ENCODE data around the gene KCNH4. TPM values are rescaled to one million over a fixed set of nuclear protein-coding genes. Genes with fewer than 3 reads are reported as not detected.
"Not testable (repeated sequence)": the region's sequence is repeated elsewhere in the genome, so short reads cannot be mapped to it uniquely, and the experiment has no call there.

Gene KCNH4
- total RNA-seq, 2 experiments from 2014 or later, result 0.05 to 0.08 TPM

DNA sequence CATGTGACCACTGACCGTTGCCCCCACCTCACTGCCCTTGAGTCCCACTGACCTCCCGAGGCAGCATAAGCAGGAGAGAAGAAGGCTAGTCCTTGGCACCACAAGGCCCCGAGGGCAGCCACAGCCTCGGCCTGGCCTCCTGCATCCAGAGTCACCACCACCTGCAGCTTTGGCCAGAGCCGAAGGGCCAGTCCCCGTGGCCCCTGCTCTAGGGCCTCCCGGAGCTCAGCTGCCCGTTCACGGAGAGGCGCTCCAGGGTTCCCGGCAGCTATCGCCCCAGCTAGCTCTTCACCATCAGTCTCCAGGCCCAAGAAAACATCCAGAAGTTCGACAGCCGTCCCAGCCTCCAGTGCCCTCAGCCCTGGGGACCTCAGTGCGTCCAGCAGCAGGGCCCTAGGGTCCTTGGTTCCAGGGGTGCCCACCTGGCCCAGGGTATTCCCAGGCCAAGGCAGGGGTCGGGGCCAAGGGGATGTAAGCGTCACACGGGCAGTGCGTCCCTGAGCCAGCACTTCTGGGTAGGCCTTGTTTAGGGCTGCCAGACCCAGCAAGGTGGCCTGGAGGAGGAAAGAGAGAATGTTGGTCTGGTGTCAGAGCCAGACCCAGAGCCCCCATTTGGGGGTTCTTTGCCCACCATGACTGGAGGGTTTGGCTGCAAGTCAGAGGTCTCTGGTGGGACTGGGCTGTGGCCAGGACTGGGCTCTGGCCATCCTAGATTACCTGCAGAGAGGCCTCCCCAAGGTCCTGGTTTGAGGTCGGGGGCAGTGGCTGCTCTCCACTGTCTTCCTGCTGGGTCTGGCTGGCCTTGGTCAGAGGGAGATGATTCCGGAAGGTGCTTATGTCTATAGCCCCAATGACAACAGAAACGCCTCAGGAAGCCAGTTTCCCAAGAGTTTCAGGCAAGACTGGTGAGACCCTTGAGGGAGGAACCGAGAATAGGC, 11.5 kb upstream of the KCNH4 start:
- ChIA-PET CTCF (interaction anchor here (0.9 kb wide), 1 partner anchor 10 kb away, joined by 3 read pairs; no protein-coding TSS in a partner anchor), POLR2A (interaction anchor here (0.7 to 1.6 kb wide), 3 partner anchors 96 to 379 kb away, joined by 3 to 7 read pairs (median 3); partner anchors contain the start of genes DNAJC7 and STAT5A)

DNA sequence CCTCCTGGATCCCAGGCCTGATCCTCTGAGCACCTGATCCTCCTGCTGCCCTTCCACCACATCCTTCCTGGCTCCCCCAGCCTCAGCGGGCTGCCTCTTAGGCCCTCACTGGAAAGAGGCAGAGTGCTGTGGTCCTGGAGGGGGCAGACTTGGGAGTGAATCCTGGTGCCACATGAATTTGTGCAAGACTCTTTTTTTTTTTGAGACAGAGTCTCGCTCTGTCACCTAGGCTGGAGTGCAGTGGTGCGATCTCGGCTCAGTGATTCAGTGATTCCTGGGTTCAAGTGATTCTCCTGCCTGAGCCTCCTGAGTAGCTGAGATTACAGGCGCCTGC, 10.3 kb upstream of the KCNH4 start:
- Mint-ChIP-seq H3K9me3 (no peaks in the 10 kb centered on the region), H3K4me3 (no peak overlapping the region), H3K36me3 (ENCODE audit: low read depth) (no peaks in the 10 kb centered on the region), H3K4me1 (peaks cover 21% of the 10 kb centered on the region), H3K27me3 (no peaks in the 10 kb centered on the region), H3K27ac (no peak overlapping the region)
- no peak for DNase-seq
- ChIA-PET CTCF (interaction anchor here (0.9 kb wide), 1 partner anchor 9 kb away, joined by 3 read pairs; no protein-coding TSS in a partner anchor), POLR2A (interaction anchor here (0.7 to 1.1 kb wide), 3 partner anchors 10 to 80 kb away, joined by 3 to 4 read pairs (median 3); no protein-coding TSS in a partner anchor)

More for the DNA sequence above, 11.5 kb upstream of the KCNH4 start:
- Mint-ChIP-seq H3K4me1 (peaks cover 21% of the 10 kb centered on the region), H3K9me3 (no peaks in the 10 kb centered on the region), H3K36me3 (ENCODE audit: low read depth) (no peaks in the 10 kb centered on the region), H3K27me3 (no peaks in the 10 kb centered on the region), H3K27ac (no peak overlapping the region), H3K4me3 (peak overlapping the region; percentile 24)
- DNase-seq, result no peak

DNA sequence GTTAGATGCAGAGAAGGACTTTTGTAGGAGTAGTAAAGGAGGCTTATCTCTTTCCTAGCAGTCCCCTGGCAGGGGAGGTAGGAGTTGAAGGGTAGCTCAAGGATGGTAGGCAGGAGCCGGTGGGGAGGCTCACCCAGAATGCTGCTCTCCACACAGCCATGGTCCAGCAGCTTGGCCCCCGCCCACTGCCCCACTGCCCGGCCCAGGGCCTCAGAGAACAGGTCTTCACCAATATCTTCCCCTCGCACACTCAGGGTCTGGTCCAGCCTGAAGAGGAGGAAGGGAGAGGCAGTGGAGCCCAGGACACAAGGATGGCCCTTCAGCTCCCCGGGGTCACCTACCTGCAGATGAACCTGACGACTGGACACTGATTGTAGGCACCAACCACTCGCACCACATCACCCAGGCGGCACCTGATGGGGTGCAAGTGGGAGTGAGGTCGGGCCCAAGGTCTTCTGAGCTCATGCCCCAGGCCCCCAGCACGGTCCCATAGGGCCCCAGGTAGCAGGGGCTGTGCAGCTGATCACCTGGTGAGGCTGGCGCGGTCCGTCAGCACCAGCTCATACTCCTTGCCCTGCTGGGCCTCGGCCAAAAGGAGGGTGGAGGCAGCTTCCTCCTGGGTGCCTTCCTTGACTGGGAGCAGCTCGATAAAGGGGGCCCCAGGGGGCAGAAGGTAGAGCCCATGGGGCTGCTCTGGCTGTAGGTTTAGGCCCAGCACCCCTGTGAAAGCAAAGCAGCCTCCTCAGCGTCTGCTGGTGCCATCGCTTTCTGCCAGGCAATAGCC, 9.7 kb upstream of the KCNH4 start:
- ChIA-PET POLR2A (interaction anchor here (0.7 to 1.1 kb wide), 4 partner anchors 9 to 86 kb away, joined by 3 to 4 read pairs (median 3); partner anchors contain the start of gene STAT5B), CTCF (interaction anchor here (0.6 to 1.5 kb wide), 2 partner anchors 122 to 399 kb away, joined by 3 read pairs; no protein-coding TSS in a partner anchor)
- Mint-ChIP-seq H3K27me3 (no peaks in the 10 kb centered on the region), H3K4me1 (peaks cover 21% of the 10 kb centered on the region), H3K4me3 (no peak overlapping the region), H3K9me3 (no peaks in the 10 kb centered on the region), H3K36me3 (ENCODE audit: low read depth) (no peaks in the 10 kb centered on the region), H3K27ac (no peak overlapping the region)
- DNase-seq, result no peak

DNA sequence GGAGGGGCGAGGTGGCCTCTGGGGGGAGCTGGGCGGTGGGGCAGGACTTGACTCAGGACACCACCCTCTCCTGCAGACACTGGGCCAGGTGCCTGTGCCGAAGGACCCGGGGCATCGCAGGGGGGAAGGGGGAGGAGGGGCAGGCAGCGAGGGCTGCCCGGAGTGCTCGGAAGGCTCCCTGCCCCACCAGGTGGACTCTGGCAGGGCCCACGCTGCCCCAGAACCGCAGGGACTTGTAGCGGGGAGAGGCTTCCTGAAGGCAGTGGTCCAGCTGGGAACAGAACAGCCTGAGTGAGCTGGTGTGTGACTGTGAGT, 8.7 kb upstream of the KCNH4 start:
- Mint-ChIP-seq H3K9me3 (no peaks in the 10 kb centered on the region), H3K27me3 (no peaks in the 10 kb centered on the region), H3K4me1 (peaks cover 23% of the 10 kb centered on the region), H3K27ac (no peak overlapping the region), H3K4me3 (no peak overlapping the region), H3K36me3 (ENCODE audit: low read depth) (no peaks in the 10 kb centered on the region)
- POLR2A ChIA-PET, result interaction anchor here (0.5 kb wide), 1 partner anchor 17 kb away, joined by 3 read pairs; no protein-coding TSS in a partner anchor
- DNase-seq, result no peak
- CTCF ChIA-PET, result interaction anchor here (1.5 kb wide), 1 partner anchor 123 kb away, joined by 3 read pairs; no protein-coding TSS in a partner anchor

DNA sequence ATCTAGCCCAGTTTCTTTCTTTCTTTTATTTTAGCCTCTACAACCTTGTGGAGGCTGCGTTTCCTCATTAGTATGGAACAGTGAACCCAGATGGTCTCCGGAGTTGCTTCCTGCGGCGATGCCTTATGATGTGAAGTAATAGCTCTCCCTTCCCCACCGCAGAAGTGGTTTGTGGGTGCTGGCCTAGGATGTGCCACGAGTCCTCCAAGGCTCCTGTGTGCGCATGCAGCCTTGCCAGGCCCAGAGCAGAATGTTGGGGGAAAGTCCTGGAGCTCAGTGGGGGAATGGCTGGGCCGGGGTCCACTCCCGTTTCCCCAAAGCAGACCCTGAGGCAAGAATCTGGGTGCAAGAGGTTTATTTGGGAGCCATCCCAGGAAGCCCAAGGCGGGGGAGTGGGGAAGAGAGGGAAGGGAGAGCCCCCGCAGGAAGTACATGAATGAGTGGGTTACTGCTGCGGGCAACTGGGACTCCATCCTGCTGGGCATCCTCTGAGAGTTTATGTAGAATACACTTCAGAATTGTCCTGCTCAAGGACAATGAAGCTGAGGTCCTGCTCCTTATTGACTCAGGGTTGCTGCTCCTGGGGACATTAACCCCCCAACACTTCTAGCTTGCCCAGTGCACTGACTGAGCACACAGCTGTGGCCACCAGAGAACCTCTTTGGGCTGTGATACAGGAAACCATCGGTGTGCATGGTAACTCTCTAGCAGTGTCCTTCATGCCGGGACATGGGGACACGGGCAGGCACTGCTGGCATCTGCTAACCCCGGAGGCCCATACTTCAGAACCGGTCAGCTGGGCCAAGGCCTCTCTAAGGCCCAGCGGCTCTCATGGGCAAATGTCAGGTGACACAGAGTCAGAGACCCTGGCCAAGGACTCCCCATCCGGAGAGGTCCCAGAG, 8.1 kb upstream of the KCNH4 start:
- Mint-ChIP-seq H3K27ac (no peak overlapping the region), H3K36me3 (ENCODE audit: low read depth) (no peaks in the 10 kb centered on the region), H3K27me3 (no peaks in the 10 kb centered on the region), H3K4me3 (no peak overlapping the region), H3K4me1 (peaks cover 24% of the 10 kb centered on the region), H3K9me3 (no peaks in the 10 kb centered on the region)
- POLR2A ChIA-PET, result interaction anchor here (0.5 to 1.5 kb wide), 2 partner anchors 18 to 171 kb away, joined by 3 to 4 read pairs; partner anchors contain the start of gene DNAJC7
- DNase-seq, result no peak
- CTCF ChIA-PET, result interaction anchor here (1.5 kb wide), 1 partner anchor 124 kb away, joined by 3 read pairs; no protein-coding TSS in a partner anchor

DNA sequence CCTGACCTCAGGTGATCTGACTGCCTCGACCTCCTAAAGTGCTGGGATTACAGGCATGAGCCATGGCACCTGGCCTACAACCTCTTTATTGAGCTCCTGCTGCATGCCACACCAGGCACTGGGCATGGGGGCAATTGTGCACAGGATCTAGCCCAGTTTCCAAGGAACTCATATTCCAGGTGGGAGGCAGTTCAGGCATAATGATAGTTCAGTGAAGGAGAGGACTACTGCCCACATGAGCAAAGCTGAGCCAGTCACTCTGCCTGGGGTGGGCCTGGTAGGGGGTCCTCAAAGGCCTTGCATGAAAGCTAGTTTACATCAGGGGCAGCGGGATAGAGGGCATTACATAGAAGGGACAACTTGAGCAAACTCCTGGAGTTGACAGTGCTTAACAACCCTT, 6.9 kb upstream of the KCNH4 start:
- H3K4me1 Mint-ChIP-seq, result peaks cover 24% of the 10 kb centered on the region
- POLR2A ChIA-PET, result interaction anchor here (1.2 to 1.5 kb wide), 2 partner anchors 125 to 170 kb away, joined by 3 to 4 read pairs; partner anchors contain the start of gene DNAJC7
- CTCF ChIA-PET, result interaction anchor here (1.0 kb wide), 1 partner anchor 125 kb away, joined by 3 read pairs; no protein-coding TSS in a partner anchor

DNA sequence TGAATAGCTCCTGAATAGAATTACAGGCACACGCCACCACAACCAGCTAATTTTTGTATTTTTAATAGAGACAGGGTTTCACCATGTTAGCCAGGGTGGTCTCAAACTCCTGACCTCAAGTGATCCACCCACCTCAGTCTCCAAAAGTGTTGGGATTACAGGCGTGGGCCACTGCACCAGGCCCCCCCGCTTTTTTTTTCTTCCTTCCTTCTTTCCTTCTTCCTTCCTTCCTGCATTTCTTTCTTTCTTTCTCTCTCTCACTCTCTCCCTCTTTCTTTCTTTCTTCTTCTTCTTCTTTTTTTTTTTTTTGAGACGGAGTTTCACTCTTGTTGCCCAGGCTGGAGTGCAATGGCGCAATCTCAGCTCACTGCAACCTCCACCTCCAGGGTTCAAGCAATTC, 5.2 kb upstream of the KCNH4 start:
- H3K36me3 Mint-ChIP-seq (ENCODE audit: low read depth); H3K9me3 Mint-ChIP-seq; H3K27me3 Mint-ChIP-seq; DNase-seq; H3K4me3 Mint-ChIP-seq; H3K27ac Mint-ChIP-seq: not testable (repeated sequence)
- peaks cover 33% of the 10 kb centered on the region for H3K4me1 Mint-ChIP-seq
- ChIA-PET CTCF (interaction anchor here (1.2 to 3.6 kb wide), 2 partner anchors 8 to 36 kb away, joined by 4 to 24 read pairs; partner anchors contain the start of gene GHDC), POLR2A (interaction anchor here (1.4 to 3.0 kb wide), 2 partner anchors 8 to 32 kb away, joined by 3 to 27 read pairs; partner anchors contain the start of gene GHDC)

More for the DNA sequence above, 6.9 kb upstream of the KCNH4 start:
- Mint-ChIP-seq H3K4me3 (no peak overlapping the region), H3K27me3 (no peaks in the 10 kb centered on the region), H3K36me3 (ENCODE audit: low read depth) (no peaks in the 10 kb centered on the region), H3K9me3 (no peaks in the 10 kb centered on the region), H3K27ac (no peak overlapping the region)
- no peak for DNase-seq

DNA sequence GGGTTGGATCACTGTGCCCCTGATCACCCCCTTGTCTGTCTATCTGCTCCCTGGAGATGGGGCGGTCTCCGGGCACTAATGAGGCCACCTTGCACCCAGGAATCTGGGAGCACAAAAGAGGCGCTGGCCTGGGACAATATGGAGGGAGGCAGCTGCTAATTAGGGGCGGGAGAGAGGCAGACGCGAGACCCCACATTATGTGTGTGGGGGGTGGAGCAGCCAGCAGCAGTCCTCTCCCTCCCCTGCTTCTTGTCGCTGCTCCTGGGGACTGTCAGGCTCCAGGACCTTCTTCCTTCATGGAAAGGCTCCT, 4.6 kb upstream of the KCNH4 start:
- no peaks in the 10 kb centered on the region for H3K9me3 Mint-ChIP-seq
- no peak for DNase-seq
- ChIA-PET POLR2A (interaction anchor here (3.0 kb wide), 1 partner anchor 9 kb away, joined by 27 read pairs; the partner anchor contains the start of gene GHDC), CTCF (interaction anchor here (1.4 to 3.6 kb wide), 4 partner anchors 9 to 128 kb away, joined by 3 to 24 read pairs (median 4); partner anchors contain the start of gene GHDC)
- H3K27me3 Mint-ChIP-seq, result peaks cover 3% of the 10 kb centered on the region
- no peaks in the 10 kb centered on the region for H3K36me3 Mint-ChIP-seq (ENCODE audit: low read depth)
- H3K4me3 Mint-ChIP-seq, result peak overlapping the region; percentile 21
- no peak overlapping the region for H3K27ac Mint-ChIP-seq
- H3K4me1 Mint-ChIP-seq, result peaks cover 36% of the 10 kb centered on the region

DNA sequence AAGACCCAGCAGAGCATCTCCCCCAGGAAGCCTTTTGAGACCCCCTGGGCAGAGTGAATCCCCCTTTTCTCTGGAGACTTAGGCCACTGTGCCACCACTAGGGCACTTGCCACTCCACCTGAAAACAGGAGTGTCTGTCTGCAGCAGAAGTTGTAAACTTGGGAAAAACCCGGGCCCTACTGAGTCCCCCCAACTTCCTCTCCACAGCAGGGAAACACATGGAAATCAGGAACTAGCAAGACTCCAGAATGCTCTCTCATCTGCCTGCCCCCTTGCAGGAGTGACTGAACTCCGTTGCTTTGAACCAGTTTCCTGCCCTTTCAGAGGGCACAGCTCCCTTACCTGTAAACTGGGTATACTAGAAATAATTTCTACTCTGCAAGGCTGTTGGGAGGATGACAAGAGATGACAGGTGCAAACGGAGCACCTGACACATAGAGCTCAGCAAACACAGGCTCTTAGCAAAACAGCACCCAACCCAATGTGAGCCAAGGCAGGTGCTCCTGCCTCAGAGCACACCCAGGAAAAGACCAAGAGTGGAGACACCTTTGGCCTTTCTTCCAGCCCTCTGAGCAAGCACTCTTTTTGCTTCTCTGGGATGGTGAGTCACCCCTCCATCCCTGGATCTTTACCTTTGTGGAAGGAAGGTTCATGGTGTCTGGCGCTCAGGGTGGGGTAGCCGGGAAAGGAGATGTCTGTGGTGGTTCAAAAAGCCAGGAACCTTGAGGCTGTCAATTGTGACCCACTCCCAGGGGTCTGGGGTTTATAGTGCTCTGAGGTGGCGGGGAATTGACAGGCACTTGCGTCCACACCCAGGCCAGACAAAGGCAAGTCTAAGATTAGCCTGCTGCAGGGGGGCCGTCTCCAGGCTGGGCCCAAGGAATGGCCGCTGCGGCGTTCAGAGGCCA, 4.0 kb upstream of the KCNH4 start, which contains the start of gene HCRT:
Gene HCRT (minus strand): TSS at position 740 of the 908 bp plus-strand sequence. CDS start 87 bp downstream, at position 653.
- ChIA-PET CTCF (interaction anchor here (0.9 to 3.6 kb wide), 7 partner anchors 9 to 204 kb away, joined by 3 to 24 read pairs (median 4); partner anchors contain the start of gene GHDC), POLR2A (interaction anchor here (1.0 to 3.0 kb wide), 6 partner anchors 9 to 125 kb away, joined by 3 to 27 read pairs (median 3); partner anchors contain the start of genes DHX58 and GHDC)
- Mint-ChIP-seq H3K4me1 (peaks cover 40% of the 10 kb centered on the region), H3K27ac (peak within 1 kb of the TSS; percentile 16), H3K36me3 (ENCODE audit: low read depth) (no peaks in the 10 kb centered on the region), H3K27me3 (peaks cover 8% of the 10 kb centered on the region), H3K4me3 (peak within 1 kb of the TSS; percentile 93), H3K9me3 (no peaks in the 10 kb centered on the region)
- no peak for DNase-seq

DNA sequence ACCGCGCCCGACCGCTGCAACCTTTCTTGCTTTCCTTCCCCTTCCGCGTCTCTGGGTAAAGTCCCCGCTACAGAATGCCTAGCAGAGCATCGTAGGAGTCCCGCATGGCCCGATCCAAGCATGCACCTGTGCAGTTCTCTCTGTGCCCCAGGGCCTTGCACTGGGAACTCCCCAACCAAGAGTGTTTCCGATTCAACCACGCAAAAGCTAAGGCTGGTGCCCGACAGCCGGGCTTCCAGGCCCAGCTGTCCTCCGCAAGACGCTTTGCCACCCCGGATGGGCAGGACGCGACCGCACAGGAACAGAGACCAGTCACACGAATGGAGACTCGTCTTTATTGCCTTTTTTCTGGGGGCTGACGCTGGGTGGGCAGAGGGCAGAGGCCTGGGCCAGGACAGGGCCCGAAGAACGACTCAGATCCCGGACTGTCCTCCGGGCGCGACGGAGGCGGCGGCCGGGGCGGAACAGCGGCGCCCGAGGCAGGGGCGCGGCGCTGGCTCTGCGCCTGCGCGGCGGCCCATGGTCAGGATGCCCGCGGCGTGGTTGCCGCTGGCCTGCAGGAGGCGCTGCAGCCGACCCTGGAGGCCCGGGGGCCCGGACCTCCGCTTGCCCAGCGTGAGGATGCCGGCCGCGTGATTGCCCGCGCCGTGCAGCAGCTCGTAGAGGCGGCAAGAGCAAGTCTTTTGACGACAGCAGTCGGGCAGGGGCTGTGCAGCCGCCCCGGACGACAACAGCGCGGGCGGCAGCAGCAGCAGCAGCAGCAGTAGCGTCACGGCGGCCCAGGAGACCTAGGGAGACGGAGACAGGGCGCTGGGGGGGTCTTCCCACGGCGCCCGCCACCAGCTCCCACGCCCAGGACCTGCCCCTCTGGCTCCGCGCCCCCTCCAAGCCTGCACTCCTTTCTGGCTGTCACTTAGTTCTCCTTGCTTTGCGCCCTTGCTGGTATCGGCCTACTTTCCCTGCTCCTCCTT, 3.1 kb upstream of the KCNH4 start:
- peak overlapping the region; percentile 93 for H3K4me3 Mint-ChIP-seq
- H3K27me3 Mint-ChIP-seq, result peaks cover 16% of the 10 kb centered on the region
- ChIA-PET CTCF (interaction anchor here (0.6 to 3.6 kb wide), 11 partner anchors 10 to 519 kb away, joined by 3 to 24 read pairs (median 3); partner anchors contain the start of gene GHDC), POLR2A (interaction anchor here (0.6 to 3.0 kb wide), 8 partner anchors 10 to 164 kb away, joined by 3 to 27 read pairs (median 3); partner anchors contain the start of genes DHX58, GHDC and NKIRAS2)
- DNase-seq, result peak; percentile 84
- peaks cover 50% of the 10 kb centered on the region for H3K4me1 Mint-ChIP-seq
- H3K27ac Mint-ChIP-seq, result peak overlapping the region; percentile 85
- no peaks in the 10 kb centered on the region for H3K9me3 Mint-ChIP-seq
- H3K36me3 Mint-ChIP-seq (ENCODE audit: low read depth), result no peaks in the 10 kb centered on the region
